ENCODE results near the gene PLPP2. TPM values are rescaled to one million over a fixed set of nuclear protein-coding genes. Genes with fewer than 3 reads are reported as not detected.

PLPP2 gene
- total RNA-seq, 2 donors from 2014 or later = 0.82 to 3.3 TPM

DNA sequence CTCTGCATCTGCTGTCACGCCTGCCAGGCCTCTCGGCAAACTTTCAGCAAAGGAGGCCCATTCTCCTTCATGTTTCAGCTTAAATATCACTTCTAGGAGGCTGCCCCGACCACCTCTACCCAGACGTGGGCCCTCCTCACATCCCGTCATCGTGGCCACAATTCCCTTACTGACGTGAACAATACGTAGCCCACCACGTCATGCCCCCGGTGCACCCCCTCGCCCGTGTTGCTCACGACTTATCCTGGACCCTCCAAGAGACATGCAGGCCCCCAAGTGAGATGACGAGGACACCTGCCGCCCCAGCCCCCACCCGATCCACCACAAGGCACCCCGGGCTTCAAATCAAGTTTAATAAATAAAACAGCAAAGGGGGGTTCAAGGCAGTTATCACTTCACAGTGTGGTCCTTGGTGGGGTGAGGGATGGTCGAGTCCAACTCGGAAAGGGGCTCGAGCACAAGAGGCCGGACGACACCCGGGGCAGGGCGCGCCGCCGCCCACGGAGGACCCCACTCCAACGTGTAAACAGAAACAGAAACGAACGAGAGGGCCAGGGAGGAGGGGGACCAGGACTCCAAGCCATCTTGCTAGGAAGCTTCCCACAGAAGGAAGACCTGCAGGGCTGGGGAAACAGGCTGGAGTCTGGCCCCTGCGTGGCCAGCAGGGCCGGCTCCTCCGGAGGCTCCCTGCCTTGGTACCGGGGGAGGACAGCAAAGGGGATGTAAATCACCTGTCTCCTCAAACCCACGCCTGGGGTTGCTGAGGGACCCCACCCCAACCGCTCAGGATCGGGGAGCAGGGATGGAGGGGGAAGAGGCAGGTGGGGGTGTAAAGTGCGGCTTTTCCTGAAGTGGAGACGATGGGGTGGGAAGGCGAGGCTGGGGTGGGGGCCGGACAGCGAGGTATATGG lies 14.3 kb upstream of the PLPP2 start:
- no peak overlapping the region for H3K27ac ChIP-seq
- DNase-seq (ENCODE audit: low spot score) = no peak
- H3K4me1 ChIP-seq = no peaks in the 10 kb centered on the region
- peaks cover 39% of the 10 kb centered on the region for H3K36me3 ChIP-seq
- H3K4me3 ChIP-seq = no peak overlapping the region
- H3K9me3 ChIP-seq = no peaks in the 10 kb centered on the region
- TF ChIP-seq, protein P1, sequence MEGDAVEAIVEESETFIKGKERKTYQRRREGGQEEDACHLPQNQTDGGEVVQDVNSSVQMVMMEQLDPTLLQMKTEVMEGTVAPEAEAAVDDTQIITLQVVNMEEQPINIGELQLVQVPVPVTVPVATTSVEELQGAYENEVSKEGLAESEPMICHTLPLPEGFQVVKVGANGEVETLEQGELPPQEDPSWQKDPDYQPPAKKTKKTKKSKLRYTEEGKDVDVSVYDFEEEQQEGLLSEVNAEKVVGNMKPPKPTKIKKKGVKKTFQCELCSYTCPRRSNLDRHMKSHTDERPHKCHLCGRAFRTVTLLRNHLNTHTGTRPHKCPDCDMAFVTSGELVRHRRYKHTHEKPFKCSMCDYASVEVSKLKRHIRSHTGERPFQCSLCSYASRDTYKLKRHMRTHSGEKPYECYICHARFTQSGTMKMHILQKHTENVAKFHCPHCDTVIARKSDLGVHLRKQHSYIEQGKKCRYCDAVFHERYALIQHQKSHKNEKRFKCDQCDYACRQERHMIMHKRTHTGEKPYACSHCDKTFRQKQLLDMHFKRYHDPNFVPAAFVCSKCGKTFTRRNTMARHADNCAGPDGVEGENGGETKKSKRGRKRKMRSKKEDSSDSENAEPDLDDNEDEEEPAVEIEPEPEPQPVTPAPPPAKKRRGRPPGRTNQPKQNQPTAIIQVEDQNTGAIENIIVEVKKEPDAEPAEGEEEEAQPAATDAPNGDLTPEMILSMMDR (IDR thresholded peaks at IDR 0.05) = no peak
- no peaks in the 10 kb centered on the region for H3K27me3 ChIP-seq

DNA sequence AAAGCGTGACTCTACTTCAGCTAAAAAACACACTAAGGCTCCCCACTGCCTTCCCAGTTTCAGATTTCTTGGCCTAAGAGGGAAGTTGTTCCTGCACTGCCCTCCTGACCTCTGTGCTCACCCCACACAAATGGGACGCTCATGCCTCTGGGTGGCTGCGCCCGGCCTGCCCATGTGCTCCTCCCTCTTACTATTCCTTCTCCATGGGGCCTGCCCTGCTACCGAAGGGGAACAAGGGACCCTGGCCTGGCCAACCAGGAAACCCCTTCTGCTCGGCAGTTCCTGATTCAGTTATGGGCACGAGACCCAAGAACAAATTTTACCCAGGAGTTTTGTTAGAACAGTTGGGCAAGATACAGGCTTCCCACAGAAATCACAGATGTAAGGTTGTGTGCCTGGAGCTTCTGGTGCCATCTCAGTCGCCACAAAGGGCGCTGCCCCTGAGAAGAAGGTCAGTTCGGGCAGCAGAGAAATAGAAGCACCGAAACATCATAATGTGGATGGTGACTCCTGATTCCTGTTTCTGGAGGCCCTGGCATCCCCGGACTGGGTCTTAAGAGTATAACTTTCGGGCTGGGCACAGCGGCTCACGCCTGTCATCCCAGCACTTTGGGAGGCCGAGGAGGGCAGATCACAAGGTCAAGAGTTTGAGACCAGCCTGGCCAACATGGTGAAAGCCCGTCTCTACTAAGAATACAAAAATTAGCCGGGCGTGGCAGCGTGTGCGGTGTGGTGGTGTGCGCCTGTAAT lies 5.4 kb upstream of the PLPP2 start:
- Histone ChIP-seq H3K9me3 (no peaks in the 10 kb centered on the region), H3K36me3 (no peaks in the 10 kb centered on the region), H3K4me3 (no peak overlapping the region), H3K27ac (no peak overlapping the region), H3K4me1 (peaks cover 0 to 28% of the 10 kb centered on the region in 2 donors), H3K27me3 (peaks cover 0 to 13% of the 10 kb centered on the region in 2 donors)
- peak; percentile 66 for DNase-seq (ENCODE audit: low spot score)
- TF ChIP-seq, protein P1 (IDR thresholded peaks at IDR 0.05) = no peak

DNA sequence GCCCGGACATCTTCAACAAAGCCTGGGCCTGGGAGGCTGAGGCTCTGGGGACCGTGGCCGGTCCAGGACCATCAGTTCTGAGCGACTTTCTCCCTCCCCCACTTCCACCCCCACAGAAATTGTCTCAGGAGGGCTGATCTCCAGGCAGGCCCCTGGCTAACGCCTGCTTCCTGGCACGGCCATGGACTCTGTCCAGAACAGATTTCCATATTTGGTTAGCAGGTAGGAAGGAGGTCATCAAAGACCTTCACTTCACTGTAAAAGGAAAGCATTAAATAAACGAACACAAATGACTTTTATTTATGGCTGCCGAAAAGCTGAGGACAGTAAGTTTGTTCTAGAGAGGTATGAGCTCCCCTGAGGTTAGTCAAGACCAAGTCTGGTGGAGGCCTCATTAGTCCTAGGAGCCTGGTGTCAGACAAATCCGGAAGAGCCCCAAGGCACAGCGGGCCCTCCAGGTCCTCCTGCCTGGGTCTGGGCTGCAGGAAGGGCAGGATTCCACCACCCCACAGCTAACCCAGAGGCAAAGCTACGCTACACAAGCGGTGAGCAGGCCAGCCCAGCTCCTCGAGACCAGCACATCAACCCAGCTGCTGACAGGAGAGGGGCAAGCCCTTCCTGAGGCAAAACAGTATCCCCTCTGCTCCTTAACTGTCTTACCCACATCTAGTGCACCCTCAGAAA lies 4.6 kb upstream of the PLPP2 start:
- no peak overlapping the region for H3K4me3 ChIP-seq
- peaks cover 0 to 17% of the 10 kb centered on the region in 2 donors for H3K27me3 ChIP-seq
- no peak for DNase-seq (ENCODE audit: low spot score)

DNA sequence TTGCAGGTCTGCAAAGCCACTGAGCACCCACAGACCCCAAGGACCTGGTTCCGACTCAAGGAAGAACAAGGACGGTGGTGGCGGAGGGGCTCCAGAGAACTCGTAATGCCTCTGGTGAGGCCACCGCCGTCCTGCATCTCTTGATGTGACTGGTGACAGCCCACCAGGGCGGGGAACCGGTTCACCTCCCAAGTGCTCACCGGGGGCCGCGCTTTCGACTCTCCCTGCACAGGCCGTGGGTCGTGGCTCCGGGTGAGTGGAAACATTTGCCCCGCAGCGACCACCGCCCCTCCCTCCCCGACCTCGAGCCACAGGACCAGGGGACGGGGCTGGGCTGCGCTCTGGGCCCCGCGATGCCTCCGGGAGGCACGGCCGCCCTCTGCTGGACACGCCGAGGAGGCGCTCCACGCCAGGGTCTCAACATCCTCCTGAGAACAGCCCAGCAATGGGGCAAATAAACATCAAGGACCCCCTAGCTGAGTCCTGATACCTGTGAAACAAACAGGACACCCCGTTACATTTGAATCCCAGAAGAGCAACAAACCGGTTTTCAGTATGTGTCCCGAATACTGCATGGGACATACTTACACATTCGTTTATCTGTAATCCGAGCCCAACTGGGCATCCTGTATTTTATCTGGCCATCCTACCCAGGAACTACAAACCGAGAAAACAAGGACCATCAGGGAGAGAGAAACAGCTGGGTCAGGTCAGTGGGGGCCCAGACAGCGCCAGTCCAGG lies 3.9 kb upstream of the PLPP2 start:
- H3K27ac ChIP-seq = peak overlapping the region in 1 of 2 donors; percentile 43
- no peaks in the 10 kb centered on the region for H3K36me3 ChIP-seq
- H3K4me1 ChIP-seq = peaks cover 0 to 39% of the 10 kb centered on the region in 2 donors
- H3K4me3 ChIP-seq = peak overlapping the region in 1 of 2 donors; percentile 18
- H3K27me3 ChIP-seq = peaks cover 0 to 23% of the 10 kb centered on the region in 2 donors
- H3K9me3 ChIP-seq = no peaks in the 10 kb centered on the region
- DNase-seq (ENCODE audit: low spot score) = no peak
- TF ChIP-seq, protein P1 (IDR thresholded peaks at IDR 0.05) = peak; percentile 57 to 79

More for the DNA sequence above, 4.6 kb upstream of the PLPP2 start:
- Histone ChIP-seq H3K9me3 (no peaks in the 10 kb centered on the region), H3K4me1 (peaks cover 0 to 33% of the 10 kb centered on the region in 2 donors), H3K36me3 (no peaks in the 10 kb centered on the region), H3K27ac (peak overlapping the region in 1 of 2 donors; percentile 43)
- TF ChIP-seq, protein P1 (IDR thresholded peaks at IDR 0.05) = no peak

DNA sequence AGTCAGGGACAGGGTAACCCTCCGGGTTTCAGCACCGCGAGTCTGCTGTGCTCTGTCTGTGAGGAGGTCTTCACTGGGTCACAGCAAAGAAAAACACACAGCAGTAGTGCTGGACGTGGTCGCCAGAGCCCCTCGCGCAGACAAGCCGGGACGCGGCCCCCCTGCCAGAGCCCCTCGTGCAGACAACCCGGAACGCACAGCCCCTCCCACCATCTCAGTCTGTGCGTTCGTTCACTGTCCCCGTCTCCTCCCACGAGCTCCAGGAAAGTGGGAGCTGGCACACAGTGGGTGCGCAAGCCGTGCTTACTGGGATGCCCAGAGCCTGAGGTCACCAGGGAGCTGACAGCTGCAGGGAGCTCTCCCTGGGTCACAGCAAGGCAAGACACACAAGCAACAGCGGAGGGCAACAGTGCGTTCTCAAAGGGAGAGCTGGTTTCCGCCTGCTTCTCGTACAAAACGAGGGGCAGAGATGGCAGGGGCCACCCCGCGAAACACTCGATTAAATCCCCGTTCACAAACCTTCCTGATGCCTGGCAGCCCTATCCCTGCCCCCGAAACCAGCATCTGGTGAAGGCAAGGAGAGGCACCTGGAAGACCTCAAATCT lies 3.2 kb upstream of the PLPP2 start:
- peaks cover 0 to 39% of the 10 kb centered on the region in 2 donors for H3K4me1 ChIP-seq
- H3K27ac ChIP-seq = no peak overlapping the region

More for the DNA sequence above, 3.2 kb upstream of the PLPP2 start:
- no peaks in the 10 kb centered on the region for H3K36me3 ChIP-seq
- TF ChIP-seq, protein P1 (IDR thresholded peaks at IDR 0.05) = no peak
- H3K9me3 ChIP-seq = no peaks in the 10 kb centered on the region
- H3K4me3 ChIP-seq = peak overlapping the region in 1 of 2 donors; percentile 18
- H3K27me3 ChIP-seq = peaks cover 0 to 23% of the 10 kb centered on the region in 2 donors
- DNase-seq (ENCODE audit: low spot score) = no peak
